Heart right ventricle (tissue), 16 donors: ENCODE measurements around the gene SRMS. TPM values are rescaled to one million over a fixed set of nuclear protein-coding genes. Genes with fewer than 3 reads are reported as not detected.

ENCODE experiments used
- ATAC-seq, 8 donors: fragments of 200-7000 bp; cut with Tn5 transposase; one replicate each; pipeline ENCODE4 v1.9.1; 2020; ENCODE audit warnings: mild to moderate bottlenecking in 8 of 8, moderate library complexity in 8 of 8, moderate number of reproducible peaks in 1 of 8
- DNase-seq, 2 donors: peaks; one replicate each; pipeline ENCODE4 v3.0.0-alpha.2; 2020
- H3K27ac ChIP-seq, 10 donors: fragments of 200-600 bp; sonication (generic) in 2 of 10; one replicate each; pipeline versions ENCODE4 v1.5.0 to v1.8.0; 2020 to 2022; ENCODE audit warnings: mild to moderate bottlenecking in 3 of 10
- H3K27me3 ChIP-seq, 7 donors: fragments of 200-600 bp; one replicate each; pipeline ENCODE4 v1.8.0; 2021 to 2022; ENCODE audit warnings: mild to moderate bottlenecking in 2 of 7
- H3K36me3 ChIP-seq, 9 donors: fragments of 200-600 bp; sonication (generic) in 1 of 9; one replicate each; pipeline versions ENCODE4 v1.5.0 to v1.8.0; 2020 to 2022; ENCODE audit warnings: mild to moderate bottlenecking in 2 of 9
- H3K4me1 ChIP-seq, 9 donors: fragments of 200-600 bp; sonication (generic) in 1 of 9; one replicate each; pipeline versions ENCODE4 v1.5.0 to v1.8.0; 2020 to 2022; ENCODE audit warnings: mild to moderate bottlenecking in 4 of 9
- H3K4me3 ChIP-seq, 10 donors: fragments of 200-600 bp; sonication (generic) in 2 of 10; one replicate each; pipeline versions ENCODE4 v1.5.0 to v1.8.0; 2020 to 2022; ENCODE audit warnings: mild to moderate bottlenecking in 7 of 10, moderate library complexity in 2 of 10
- H3K9me3 ChIP-seq, 11 donors: fragments of 200-600 bp in 10 of 11; sonication (generic) in 2 of 11; one replicate each; pipeline versions ENCODE4 v1.5.0 to v1.8.0; 2013 to 2022; ENCODE audit warnings: mild to moderate bottlenecking in 2 of 11, control low read depth in 1 of 11, moderate library complexity in 1 of 11
- WGBS, 2 donors: extraction: QIAGEN DNeasy Blood & Tissue Kit; methylation state at CpG; one replicate each; pipeline ENCODE4 v1.1.7; 2013; ENCODE audit warnings: inconsistent platforms in 1 of 2; 5-methylcytosine and 5-hydroxymethylcytosine counted together
- intact Hi-C, 10 donors: fragments of 100-400 bp; cut with DNase I; formaldehyde crosslinking; loops; one replicate each; pipeline versions ENCODE4 v1.11.1 to v1.14.2; 2022
- polyA plus RNA-seq, 2 donors: library from polyadenylated mRNA; stranded (reverse); fragments of 200-250 nt; gene quantifications; one replicate each; pipeline ENCODE4 v1.2.3, GENCODE V29; 2013
- total RNA-seq, 10 donors: library from RNA; stranded (reverse); fragmentation: NEBNext Ultra II Directional in 3 of 10; extraction: Animal tissue kit (Norgen Biotek cat#: 25700) in 3 of 10; gene quantifications; one replicate each; pipeline versions ENCODE4 v1.2.1 to v1.2.4, GENCODE V29; 2021 to 2023
- TF ChIP-seq, protein P1 (sequence below), 9 donors: fragments of 200-600 bp; sonication (generic) in 2 of 9; IDR thresholded peaks; one replicate each; pipeline versions ENCODE4 v1.5.0 to v1.8.0; 2021 to 2022; ENCODE audit warnings: antibody characterized with exemption in 9 of 9, mild to moderate bottlenecking in 5 of 9, moderate library complexity in 1 of 9
- donor health status: Arrhythmogenic right ventricular cardiomyopathy.
- donor health status: ischemic (EF 13 %, LVEDD 7.1; RV severe dilation, severe dysfunction).
- donor health status: healthy with polysubstance abuse.
- donor health status: DM: no; HTN: yes; CAD: no.
- donor health status: DM: no; HTN: no; CAD: no.
- donor health status: ischemic (EF 25% LVEDD 6.9; RV normal size, moderate dysfunction).
- donor health status: ischemic (EF 25% LVEDD 5.7; RV mildly dilated, moderate dysfunction).
- donor health status: healthy.
- donor health status: DM: yes; HTN: yes; CAD: no.
- donor health status: Ischemic cardiomyopathy.
- donor health status: ischemic (EF 35%, LVEDD 5.7; RV mildly dilated, moderate dysfunction).
- donor health status: nonischemic (EF 11% LVEDD 7.7; RV severe dilation, severe dysfunction).
- donor health status: DM: yes; HTN: yes; CAD: no.
- donor health status: PGD.
- donor health status: ischemic (EF 29% LVEDD 5.4; RV normal size, mild dysfunction).
- donor health status: nonischemic (EF 23%, LVEDD 6.1; RV moderate dilation, normal function).

SRMS gene
- total and polyA plus RNA-seq, 12 donors = not detected

DNA sequence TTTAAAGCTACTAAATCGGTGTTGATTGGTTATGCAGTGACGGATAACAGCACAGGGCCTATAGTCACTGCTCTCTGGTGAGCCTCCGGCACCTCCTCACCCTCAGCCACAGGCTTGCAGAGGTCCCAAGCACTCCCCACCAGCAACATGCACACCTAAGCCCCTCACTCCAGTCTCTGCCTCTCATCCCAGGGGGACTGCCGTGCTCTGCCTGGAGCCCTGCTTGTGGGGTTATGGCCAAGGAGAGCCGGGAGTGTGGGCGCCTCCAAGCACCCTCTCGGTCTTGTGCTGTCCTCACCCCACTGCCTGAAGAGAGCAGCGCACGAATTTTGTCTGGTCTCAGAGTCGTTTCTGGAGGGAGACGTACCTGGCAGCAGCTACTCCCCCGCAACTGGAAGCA is 41.8 kb downstream of the SRMS start:
- Histone ChIP-seq H3K27ac (no peak overlapping the region), H3K4me1 (peaks cover 0 to 30% (median 16%) of the 10 kb centered on the region in 9 donors), H3K9me3 (peaks cover 0 to 25% (median 0%) of the 10 kb centered on the region in 11 donors), H3K4me3 (no peak overlapping the region), H3K27me3 (peaks cover 0 to 27% (median 14%) of the 10 kb centered on the region in 7 donors), H3K36me3 (no peaks in the 10 kb centered on the region)
- DNase-seq (no peak), ATAC-seq (no peak)
- intact Hi-C loops = no loop called here
- TF ChIP-seq, protein P1, sequence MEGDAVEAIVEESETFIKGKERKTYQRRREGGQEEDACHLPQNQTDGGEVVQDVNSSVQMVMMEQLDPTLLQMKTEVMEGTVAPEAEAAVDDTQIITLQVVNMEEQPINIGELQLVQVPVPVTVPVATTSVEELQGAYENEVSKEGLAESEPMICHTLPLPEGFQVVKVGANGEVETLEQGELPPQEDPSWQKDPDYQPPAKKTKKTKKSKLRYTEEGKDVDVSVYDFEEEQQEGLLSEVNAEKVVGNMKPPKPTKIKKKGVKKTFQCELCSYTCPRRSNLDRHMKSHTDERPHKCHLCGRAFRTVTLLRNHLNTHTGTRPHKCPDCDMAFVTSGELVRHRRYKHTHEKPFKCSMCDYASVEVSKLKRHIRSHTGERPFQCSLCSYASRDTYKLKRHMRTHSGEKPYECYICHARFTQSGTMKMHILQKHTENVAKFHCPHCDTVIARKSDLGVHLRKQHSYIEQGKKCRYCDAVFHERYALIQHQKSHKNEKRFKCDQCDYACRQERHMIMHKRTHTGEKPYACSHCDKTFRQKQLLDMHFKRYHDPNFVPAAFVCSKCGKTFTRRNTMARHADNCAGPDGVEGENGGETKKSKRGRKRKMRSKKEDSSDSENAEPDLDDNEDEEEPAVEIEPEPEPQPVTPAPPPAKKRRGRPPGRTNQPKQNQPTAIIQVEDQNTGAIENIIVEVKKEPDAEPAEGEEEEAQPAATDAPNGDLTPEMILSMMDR (IDR thresholded peaks at IDR 0.05) = no peak
- WGBS, 2 donors = 87 to 88% methylated on average over 12 of the region's 12 CpGs

DNA sequence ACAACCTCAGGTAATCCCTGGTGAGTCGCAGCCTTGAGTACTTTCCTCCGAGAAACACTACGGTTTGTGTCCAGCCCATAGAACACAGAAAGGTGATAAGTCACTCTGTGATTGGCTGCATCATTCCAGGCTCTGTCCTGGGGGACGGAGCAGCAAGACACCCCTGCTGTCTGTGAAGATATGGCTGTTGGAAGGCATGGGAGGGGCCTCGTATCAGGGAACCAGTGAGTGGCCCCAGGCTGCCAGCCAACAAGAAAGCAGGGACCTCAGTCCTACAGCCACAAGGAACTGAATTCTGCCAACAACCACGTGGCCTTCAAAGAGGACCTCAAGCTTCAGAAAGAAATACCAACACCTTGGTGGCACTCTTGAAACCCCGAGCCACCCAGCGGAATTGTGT is 42.3 kb downstream of the SRMS start:
- no peak overlapping the region for H3K27ac ChIP-seq
- no peaks in the 10 kb centered on the region for H3K36me3 ChIP-seq
- ATAC-seq (no peak), DNase-seq (no peak)
- 86 to 87% methylated on average over 8 of the region's 8 CpGs for WGBS, 2 donors
- peaks cover 0 to 25% (median 0%) of the 10 kb centered on the region in 11 donors for H3K9me3 ChIP-seq
- H3K27me3 ChIP-seq = peaks cover 0 to 31% (median 17%) of the 10 kb centered on the region in 7 donors
- intact Hi-C loops = no loop called here
- no peak overlapping the region for H3K4me3 ChIP-seq
- H3K4me1 ChIP-seq = peaks cover 0 to 33% (median 19%) of the 10 kb centered on the region in 9 donors
- TF ChIP-seq, protein P1 (IDR thresholded peaks at IDR 0.05) = no peak

DNA sequence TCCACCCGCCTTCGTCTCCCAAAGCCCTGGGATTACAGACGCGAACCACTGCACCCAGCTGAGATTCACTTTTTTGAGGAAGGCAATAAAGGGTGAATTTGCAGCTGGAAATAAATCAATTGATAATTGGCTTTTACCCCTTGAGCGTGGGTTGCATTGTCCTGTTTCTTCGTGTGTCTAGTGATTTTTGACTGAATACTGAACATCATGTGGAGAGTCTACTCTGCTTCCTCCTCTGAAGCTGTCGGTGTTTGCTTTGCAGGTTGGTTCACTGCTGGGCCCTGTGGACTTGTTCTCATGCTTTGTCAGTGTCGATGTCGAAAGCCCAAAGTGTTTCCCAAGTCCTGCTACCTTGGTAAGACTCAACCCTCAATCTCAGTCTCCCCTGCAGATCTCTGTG is 42.9 kb downstream of the SRMS start:
- DNase-seq (no peak), ATAC-seq (no peak)
- TF ChIP-seq, protein P1 (IDR thresholded peaks at IDR 0.05) = no peak
- WGBS, 2 donors = 86 to 93% methylated on average over 9 of the region's 9 CpGs
- H3K27me3 ChIP-seq = peaks cover 0 to 34% (median 21%) of the 10 kb centered on the region in 7 donors
- intact Hi-C loops = no loop called here
- H3K4me3 ChIP-seq = no peak overlapping the region
- peaks cover 1 to 39% (median 26%) of the 10 kb centered on the region in 9 donors for H3K4me1 ChIP-seq
- H3K27ac ChIP-seq = no peak overlapping the region
- no peaks in the 10 kb centered on the region for H3K36me3 ChIP-seq
- peaks cover 0 to 25% (median 0%) of the 10 kb centered on the region in 11 donors for H3K9me3 ChIP-seq

DNA sequence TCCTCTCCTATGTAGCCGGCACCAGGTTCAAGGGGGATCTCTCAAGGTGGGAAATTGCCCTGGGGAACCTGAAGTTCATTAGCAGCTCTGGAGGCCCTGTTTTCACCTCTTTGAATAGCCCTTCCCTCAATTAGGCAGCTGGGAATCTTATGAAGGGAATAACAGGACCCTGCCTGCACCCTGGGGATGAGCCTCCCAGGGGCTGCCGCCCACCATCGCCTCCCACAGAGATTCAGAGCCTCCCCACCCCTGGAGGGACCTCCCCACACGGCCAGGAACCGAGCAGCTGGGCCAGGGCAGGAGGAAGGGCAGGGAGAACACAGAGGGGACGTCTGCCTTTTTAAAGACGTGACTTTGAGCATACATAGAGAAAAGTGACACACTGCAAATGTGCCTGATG is 44.0 kb downstream of the SRMS start:
- Histone ChIP-seq H3K9me3 (peaks cover 0 to 25% (median 0%) of the 10 kb centered on the region in 11 donors), H3K27me3 (peaks cover 0 to 39% (median 30%) of the 10 kb centered on the region in 7 donors), H3K4me3 (no peak overlapping the region), H3K36me3 (no peaks in the 10 kb centered on the region), H3K27ac (peak overlapping the region in 3 of 10 donors; percentile 19 to 97 (median 31)), H3K4me1 (peaks cover 6 to 37% (median 30%) of the 10 kb centered on the region in 9 donors)
- no peak for DNase-seq
- 42 to 47% methylated on average over 7 of the region's 7 CpGs for WGBS, 2 donors
- TF ChIP-seq, protein P1 (IDR thresholded peaks at IDR 0.05) = no peak
- ATAC-seq = no peak
- intact Hi-C loops = no loop called here
